Measurements from ENCODE around the gene LRRTM2. TPM values are rescaled to one million over a fixed set of nuclear protein-coding genes. Genes with fewer than 3 reads are reported as not detected.

LRRTM2 gene
- not detected in 2 replicates for total RNA-seq

GRCh38 chr5:138874771-138875551, at the start of gene LRRTM2:
Gene LRRTM2, minus strand, starts transcription at chr5:138875335. Its CDS starts 424 bp downstream, at chr5:138874911.

Other genes with a start within 250 kb of the LRRTM2 start
- gene CTNNA1, start 121.9 kb downstream of the LRRTM2 start, total RNA-seq: 369 and 434 TPM in 2 replicates

Measured in placental epithelial cell (primary cell).